Measurements from ENCODE around the gene C1QTNF6.
A peak's percentile ranks its signal among the peaks of the same experiment; 100 is the strongest.

The C1QTNF6 gene

DNA sequence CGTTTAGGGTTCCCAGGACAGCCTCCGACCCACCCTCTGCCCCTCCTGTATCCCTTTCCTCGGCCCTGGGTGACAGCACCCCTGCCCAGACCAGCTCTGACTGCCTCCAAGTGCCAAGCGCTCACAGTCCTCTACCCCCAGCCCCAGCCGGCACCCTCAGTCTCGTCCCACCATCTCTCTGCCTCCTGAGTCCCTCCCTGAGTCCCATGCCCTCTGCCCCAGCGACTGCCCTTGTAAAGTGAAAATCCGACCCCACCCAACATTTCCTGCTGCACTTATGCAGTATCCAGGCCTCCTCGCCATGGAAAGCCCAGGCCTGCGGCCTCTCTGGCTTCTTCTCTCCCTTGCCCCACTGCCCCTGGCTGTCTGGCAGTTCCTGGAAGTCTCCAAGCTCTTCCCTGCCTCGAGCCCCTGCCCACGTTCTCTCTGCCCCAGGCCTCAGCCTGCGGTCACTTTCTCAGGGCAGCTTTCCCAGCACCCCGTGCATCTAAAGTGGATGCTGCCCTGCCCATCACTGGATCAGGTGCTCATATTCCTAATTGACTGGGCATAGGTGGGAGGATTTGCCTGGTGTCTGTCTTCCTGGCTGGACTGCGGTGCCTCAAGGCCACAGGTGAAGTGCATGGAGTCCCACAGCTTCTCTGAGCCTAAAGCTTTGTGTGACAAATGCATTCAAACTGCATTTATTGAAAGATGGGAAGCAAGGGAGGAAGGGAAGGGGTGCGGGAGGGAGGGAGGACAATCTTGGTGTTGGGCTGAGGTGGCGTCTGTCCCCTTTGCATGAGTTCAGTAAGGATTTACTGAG, 20.7 kb downstream of the C1QTNF6 start:
- H3K9me2 ChIP-seq (replicated peaks; ENCODE audit: low read depth, low read length): no peaks in the 10 kb centered on the region

DNA sequence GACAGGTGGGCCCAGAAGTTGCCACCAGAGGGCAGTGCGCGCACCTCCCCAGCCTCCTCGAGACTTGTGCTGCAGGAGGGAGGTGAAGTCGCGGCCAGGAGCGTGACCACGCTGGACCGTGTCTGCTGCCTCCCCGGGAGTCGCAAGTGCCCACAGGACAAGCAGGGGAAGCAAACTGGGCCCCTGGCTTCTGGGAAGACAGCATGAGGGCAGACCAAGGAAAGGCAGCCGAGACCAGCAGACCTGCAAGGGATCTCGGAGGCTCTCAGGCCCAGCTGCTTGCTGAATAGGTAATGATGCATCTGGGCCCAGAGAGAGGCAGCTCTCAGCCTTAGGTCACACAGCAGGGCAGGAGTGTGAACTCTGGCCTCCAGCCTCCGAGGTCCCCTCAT, 21.4 kb downstream of the C1QTNF6 start:
- Histone ChIP-seq H3K79me2 (ENCODE audit: insufficient read depth, low read length) (no peaks in the 10 kb centered on the region), H3K36me3 (ENCODE audit: insufficient read depth, low read length) (no peaks in the 10 kb centered on the region), H3K9me3 (ENCODE audit: insufficient read depth, low read depth, low read length) (no peaks in the 10 kb centered on the region), H2AFZ (ENCODE audit: low read length) (no peak overlapping the region), H3K4me2 (ENCODE audit: low read depth, low read length, poor library complexity, severe bottlenecking) (peak overlapping the region; percentile 29), H3K4me3 (ENCODE audit: low read length, poor library complexity, severe bottlenecking) (no peak overlapping the region), H3K4me1 (ENCODE audit: insufficient read depth, low read length, poor library complexity, severe bottlenecking) (peaks cover 60% of the 10 kb centered on the region), H3F3A (ENCODE audit: low read depth) (no peaks in the 10 kb centered on the region), H3K9me2 (replicated peaks; ENCODE audit: low read depth, low read length) (no peaks in the 10 kb centered on the region), H3K27me3 (ENCODE audit: insufficient read depth, low read length, poor library complexity, severe bottlenecking) (no peaks in the 10 kb centered on the region), H3K9ac (ENCODE audit: low read depth, low read length, poor library complexity, severe bottlenecking) (no peak overlapping the region), H4K20me1 (ENCODE audit: insufficient read depth, low read length, poor library complexity, severe bottlenecking) (no peaks in the 10 kb centered on the region)
- no peak for TF ChIP-seq EZH2phosphoT487 (IDR thresholded peaks at IDR 0.05; ENCODE audit: borderline replicate concordance)
- TF ChIP-seq, protein P1, sequence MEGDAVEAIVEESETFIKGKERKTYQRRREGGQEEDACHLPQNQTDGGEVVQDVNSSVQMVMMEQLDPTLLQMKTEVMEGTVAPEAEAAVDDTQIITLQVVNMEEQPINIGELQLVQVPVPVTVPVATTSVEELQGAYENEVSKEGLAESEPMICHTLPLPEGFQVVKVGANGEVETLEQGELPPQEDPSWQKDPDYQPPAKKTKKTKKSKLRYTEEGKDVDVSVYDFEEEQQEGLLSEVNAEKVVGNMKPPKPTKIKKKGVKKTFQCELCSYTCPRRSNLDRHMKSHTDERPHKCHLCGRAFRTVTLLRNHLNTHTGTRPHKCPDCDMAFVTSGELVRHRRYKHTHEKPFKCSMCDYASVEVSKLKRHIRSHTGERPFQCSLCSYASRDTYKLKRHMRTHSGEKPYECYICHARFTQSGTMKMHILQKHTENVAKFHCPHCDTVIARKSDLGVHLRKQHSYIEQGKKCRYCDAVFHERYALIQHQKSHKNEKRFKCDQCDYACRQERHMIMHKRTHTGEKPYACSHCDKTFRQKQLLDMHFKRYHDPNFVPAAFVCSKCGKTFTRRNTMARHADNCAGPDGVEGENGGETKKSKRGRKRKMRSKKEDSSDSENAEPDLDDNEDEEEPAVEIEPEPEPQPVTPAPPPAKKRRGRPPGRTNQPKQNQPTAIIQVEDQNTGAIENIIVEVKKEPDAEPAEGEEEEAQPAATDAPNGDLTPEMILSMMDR (conservative IDR thresholded peaks at IDR 0.05; ENCODE audit: low read length): peak; percentile 90; the same call in 1 of the 2 replicates

More for the DNA sequence above, 20.7 kb downstream of the C1QTNF6 start:
- no peaks in the 10 kb centered on the region for H3K27me3 ChIP-seq (ENCODE audit: insufficient read depth, low read length, poor library complexity, severe bottlenecking)
- H3K36me3 ChIP-seq (ENCODE audit: insufficient read depth, low read length): no peaks in the 10 kb centered on the region
- H3K9me3 ChIP-seq (ENCODE audit: insufficient read depth, low read depth, low read length): no peaks in the 10 kb centered on the region
- no peaks in the 10 kb centered on the region for H4K20me1 ChIP-seq (ENCODE audit: insufficient read depth, low read length, poor library complexity, severe bottlenecking)
- H3K79me2 ChIP-seq (ENCODE audit: insufficient read depth, low read length): no peaks in the 10 kb centered on the region
- H3K9ac ChIP-seq (ENCODE audit: low read depth, low read length, poor library complexity, severe bottlenecking): no peak overlapping the region
- no peak overlapping the region for H3K4me3 ChIP-seq (ENCODE audit: low read length, poor library complexity, severe bottlenecking)
- no peaks in the 10 kb centered on the region for H3F3A ChIP-seq (ENCODE audit: low read depth)
- peaks cover 54% of the 10 kb centered on the region for H3K4me1 ChIP-seq (ENCODE audit: insufficient read depth, low read length, poor library complexity, severe bottlenecking)
- TF ChIP-seq, protein P1 (conservative IDR thresholded peaks at IDR 0.05; ENCODE audit: low read length): no peak
- no peak for TF ChIP-seq EZH2phosphoT487 (IDR thresholded peaks at IDR 0.05; ENCODE audit: borderline replicate concordance)
- H3K4me2 ChIP-seq (ENCODE audit: low read depth, low read length, poor library complexity, severe bottlenecking): peak overlapping the region; percentile 29
- H2AFZ ChIP-seq (ENCODE audit: low read length): no peak overlapping the region

DNA sequence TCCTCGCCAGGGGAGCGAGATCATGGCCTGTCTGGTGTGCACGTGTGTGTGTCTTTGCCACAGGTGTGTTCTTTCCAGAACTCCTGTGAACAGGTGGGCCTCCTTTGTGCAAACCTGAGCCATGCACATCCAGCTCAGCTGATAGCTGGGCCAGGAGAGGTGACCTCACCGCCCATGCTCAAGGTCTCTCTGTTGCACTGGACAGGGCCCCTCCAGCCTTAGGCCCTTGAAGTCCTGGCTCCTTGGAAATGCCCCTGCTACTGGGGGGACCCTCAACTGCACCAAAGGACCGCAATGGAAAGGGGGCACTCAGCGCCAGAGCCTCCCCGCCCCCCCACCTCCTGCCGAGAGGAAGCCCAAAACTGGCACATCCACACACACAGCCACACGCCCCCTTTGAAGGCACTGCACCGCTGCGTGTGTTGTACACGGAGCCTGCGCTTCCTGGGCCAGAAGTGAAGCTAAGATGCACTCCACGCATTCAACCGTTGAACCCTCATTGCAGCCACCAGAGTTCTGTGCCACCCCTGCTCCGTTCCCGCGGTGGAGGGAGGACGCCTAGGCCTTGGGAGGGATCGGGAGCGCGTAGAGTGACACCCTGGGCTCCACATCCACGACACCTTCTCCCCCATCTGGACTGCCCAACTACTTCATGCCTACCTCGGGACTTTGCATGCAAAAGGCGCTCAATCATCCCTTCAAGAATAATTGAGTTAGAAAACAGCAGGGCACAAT, 21.9 kb downstream of the C1QTNF6 start:
- H3K4me2 ChIP-seq (ENCODE audit: low read depth, low read length, poor library complexity, severe bottlenecking): peak overlapping the region; percentile 29
- no peak for TF ChIP-seq EZH2phosphoT487 (IDR thresholded peaks at IDR 0.05; ENCODE audit: borderline replicate concordance)
- TF ChIP-seq, protein P1 (conservative IDR thresholded peaks at IDR 0.05; ENCODE audit: low read length): no peak; the same call in 1 of the 2 replicates
- H3K4me3 ChIP-seq (ENCODE audit: low read length, poor library complexity, severe bottlenecking): no peak overlapping the region
- no peaks in the 10 kb centered on the region for H3K79me2 ChIP-seq (ENCODE audit: insufficient read depth, low read length)
- H3F3A ChIP-seq (ENCODE audit: low read depth): no peaks in the 10 kb centered on the region
- no peaks in the 10 kb centered on the region for H4K20me1 ChIP-seq (ENCODE audit: insufficient read depth, low read length, poor library complexity, severe bottlenecking)
- no peak overlapping the region for H3K9ac ChIP-seq (ENCODE audit: low read depth, low read length, poor library complexity, severe bottlenecking)
- no peaks in the 10 kb centered on the region for H3K36me3 ChIP-seq (ENCODE audit: insufficient read depth, low read length)
- peaks cover 60% of the 10 kb centered on the region for H3K4me1 ChIP-seq (ENCODE audit: insufficient read depth, low read length, poor library complexity, severe bottlenecking)
- no peaks in the 10 kb centered on the region for H3K9me2 ChIP-seq (replicated peaks; ENCODE audit: low read depth, low read length)
- H3K9me3 ChIP-seq (ENCODE audit: insufficient read depth, low read depth, low read length): no peaks in the 10 kb centered on the region
- no peak overlapping the region for H2AFZ ChIP-seq (ENCODE audit: low read length)
- H3K27me3 ChIP-seq (ENCODE audit: insufficient read depth, low read length, poor library complexity, severe bottlenecking): no peaks in the 10 kb centered on the region

All from Loucy (cell line).